Astrocyte of the spinal cord (primary cell): ENCODE data around the gene GPR39.

Experiments
- DNase-seq: peaks from one replicate; pipeline ENCODE4 v3.0.0; 2011; ENCODE audit warnings: low read depth, low spot score
- H3K4me3 ChIP-seq: 2 replicates; pipeline ENCODE4 v1.5.1; 2011; ENCODE audit warnings: low read depth, mild to moderate bottlenecking, low read length, moderate library complexity
- CTCF ChIP-seq: IDR thresholded peaks from 2 replicates; pipeline ENCODE4 v1.5.1; 2012; ENCODE audit warnings: low read depth, mild to moderate bottlenecking, low read length, inconsistent platforms
- in situ Hi-C: cut with HindIII; loops from 2 replicates; pipeline ENCODE4 v1.10.0; 2017; ENCODE audit warnings: low sequenced_read_pairs

Gene GPR39

GRCh38 chr2:132404056-132404455, 12.5 kb upstream of the GPR39 start:
- no peak for DNase-seq
- no peak overlapping the region for H3K4me3 ChIP-seq
- in situ Hi-C loops, result no loop called here
- no peak for TF ChIP-seq CTCF

GRCh38 chr2:132407784-132408183, 8.8 kb upstream of the GPR39 start:
- H3K4me3 ChIP-seq, result no peak overlapping the region
- DNase-seq, result no peak
- in situ Hi-C loops, result no loop called here
- TF ChIP-seq CTCF, result no peak

- no peak for DNase-seq
- no peak overlapping the region for H3K4me3 ChIP-seq
- no peak for TF ChIP-seq CTCF
- in situ Hi-C loops, result no loop called here
Observed at GRCh38 chr2:132412021-132412420, 4.6 kb upstream of the GPR39 start.

GRCh38 chr2:132414081-132414480, 2.5 kb upstream of the GPR39 start:
- no peak for DNase-seq
- in situ Hi-C loops, result no loop called here
- H3K4me3 ChIP-seq, result no peak overlapping the region
- TF ChIP-seq CTCF, result no peak

- DNase-seq, result peak; percentile 33
- TF ChIP-seq CTCF, result no peak
- in situ Hi-C loops, result no loop called here
- peak overlapping the region; percentile 44 for H3K4me3 ChIP-seq
Observed at GRCh38 chr2:132415256-132415914, 1.2 kb upstream of the GPR39 start.

GRCh38 chr2:132415915-132416722, 486 bp upstream of the GPR39 start:
- in situ Hi-C loops, result no loop called here
- no peak for TF ChIP-seq CTCF
- peak; percentile 98 for DNase-seq
- peak overlapping the region; percentile 44 for H3K4me3 ChIP-seq
